Adipocyte (in vitro differentiated cells): Measurements from ENCODE around the gene SHC3.

Experiments
- DNase-seq: peaks from one replicate; pipeline ENCODE4 v3.0.0-alpha.2; 2015; ENCODE audit warnings: low read depth
- H3K27me3 ChIP-seq: replicated peaks from 2 replicates; pipeline ENCODE4 v1.7.0; 2013; ENCODE audit warnings: mild to moderate bottlenecking, low read length, moderate library complexity; ENCODE audit not compliant: control insufficient read depth, insufficient read depth
- H3K36me3 ChIP-seq: 2 replicates; pipeline ENCODE4 v1.7.0; 2013; ENCODE audit warnings: low read length, mild to moderate bottlenecking, moderate library complexity; ENCODE audit not compliant: control insufficient read depth, insufficient read depth, severe bottlenecking
- H3K4me1 ChIP-seq: 2 replicates; pipeline ENCODE4 v1.7.0; 2013; ENCODE audit warnings: mild to moderate bottlenecking, low read length, moderate library complexity; ENCODE audit not compliant: control insufficient read depth, insufficient read depth
- H3K4me3 ChIP-seq: 2 replicates; pipeline ENCODE4 v1.7.0; 2013; ENCODE audit warnings: mild to moderate bottlenecking, low read length, moderate library complexity
- H3K9ac ChIP-seq: 2 replicates; pipeline ENCODE4 v1.7.0; 2013; ENCODE audit warnings: mild to moderate bottlenecking, low read length, moderate library complexity
- H3K9me3 ChIP-seq: 2 replicates; pipeline ENCODE4 v1.7.0; 2013; ENCODE audit warnings: mild to moderate bottlenecking, low read length, moderate library complexity; ENCODE audit not compliant: control insufficient read depth

SHC3 gene

GRCh38 chr9:89122949-89123348, 55.7 kb downstream of the SHC3 start:
- peaks cover 18% of the 10 kb centered on the region for H3K9me3 ChIP-seq
- peak; percentile 91 for DNase-seq
- peaks cover 12% of the 10 kb centered on the region for H3K4me1 ChIP-seq
- no peak overlapping the region for H3K4me3 ChIP-seq
- no peaks in the 10 kb centered on the region for H3K36me3 ChIP-seq
- H3K27me3 ChIP-seq, result no peaks in the 10 kb centered on the region
- H3K9ac ChIP-seq, result no peak overlapping the region

GRCh38 chr9:89120704-89121103, 57.9 kb downstream of the SHC3 start:
- peaks cover 12% of the 10 kb centered on the region for H3K4me1 ChIP-seq
- H3K9ac ChIP-seq, result no peak overlapping the region
- no peak overlapping the region for H3K4me3 ChIP-seq
- DNase-seq, result no peak
- no peaks in the 10 kb centered on the region for H3K27me3 ChIP-seq
- no peaks in the 10 kb centered on the region for H3K36me3 ChIP-seq
- H3K9me3 ChIP-seq, result peaks cover 10% of the 10 kb centered on the region

- H3K4me3 ChIP-seq, result no peak overlapping the region
- no peaks in the 10 kb centered on the region for H3K27me3 ChIP-seq
- no peak for DNase-seq
- H3K9ac ChIP-seq, result no peak overlapping the region
- peaks cover 10% of the 10 kb centered on the region for H3K9me3 ChIP-seq
- H3K4me1 ChIP-seq, result peaks cover 4% of the 10 kb centered on the region
- H3K36me3 ChIP-seq, result no peaks in the 10 kb centered on the region
Measured at GRCh38 chr9:89116805-89117192, 61.8 kb downstream of the SHC3 start.

- Histone ChIP-seq H3K9ac (no peak overlapping the region), H3K4me3 (no peak overlapping the region), H3K36me3 (no peaks in the 10 kb centered on the region), H3K4me1 (peaks cover 4% of the 10 kb centered on the region), H3K9me3 (peaks cover 11% of the 10 kb centered on the region), H3K27me3 (no peaks in the 10 kb centered on the region)
- DNase-seq, result peak; percentile 29
Measured at GRCh38 chr9:89116064-89116804, 62.4 kb downstream of the SHC3 start.

GRCh38 chr9:89115426-89115825, 63.2 kb downstream of the SHC3 start:
- Histone ChIP-seq H3K27me3 (no peaks in the 10 kb centered on the region), H3K4me3 (no peak overlapping the region), H3K36me3 (no peaks in the 10 kb centered on the region), H3K4me1 (peaks cover 4% of the 10 kb centered on the region), H3K9me3 (peaks cover 19% of the 10 kb centered on the region), H3K9ac (no peak overlapping the region)
- no peak for DNase-seq

GRCh38 chr9:89114741-89115140, 63.9 kb downstream of the SHC3 start:
- H3K27me3 ChIP-seq, result no peaks in the 10 kb centered on the region
- H3K4me1 ChIP-seq, result peaks cover 4% of the 10 kb centered on the region
- no peak overlapping the region for H3K4me3 ChIP-seq
- H3K9me3 ChIP-seq, result peaks cover 26% of the 10 kb centered on the region
- DNase-seq, result no peak
- no peak overlapping the region for H3K9ac ChIP-seq
- no peaks in the 10 kb centered on the region for H3K36me3 ChIP-seq

- peaks cover 23% of the 10 kb centered on the region for H3K9me3 ChIP-seq
- peaks cover 4% of the 10 kb centered on the region for H3K4me1 ChIP-seq
- H3K36me3 ChIP-seq, result no peaks in the 10 kb centered on the region
- no peak for DNase-seq
- H3K27me3 ChIP-seq, result no peaks in the 10 kb centered on the region
- H3K4me3 ChIP-seq, result no peak overlapping the region
- H3K9ac ChIP-seq, result no peak overlapping the region
Measured at GRCh38 chr9:89113851-89114250, 64.8 kb downstream of the SHC3 start.

- Histone ChIP-seq H3K4me1 (no peaks in the 10 kb centered on the region), H3K27me3 (no peaks in the 10 kb centered on the region), H3K36me3 (no peaks in the 10 kb centered on the region), H3K9me3 (peaks cover 20% of the 10 kb centered on the region), H3K4me3 (no peak overlapping the region), H3K9ac (no peak overlapping the region)
- DNase-seq, result no peak
Measured at GRCh38 chr9:89112243-89112642, 66.4 kb downstream of the SHC3 start.

- DNase-seq, result no peak
Measured at GRCh38 chr9:89109666-89110065, 69.0 kb downstream of the SHC3 start.

GRCh38 chr9:89107406-89107805, 71.2 kb downstream of the SHC3 start:
- Histone ChIP-seq H3K4me1 (no peaks in the 10 kb centered on the region), H3K4me3 (no peak overlapping the region), H3K9ac (no peak overlapping the region), H3K9me3 (peaks cover 20% of the 10 kb centered on the region), H3K36me3 (no peaks in the 10 kb centered on the region), H3K27me3 (no peaks in the 10 kb centered on the region)
- no peak for DNase-seq

More at GRCh38 chr9:89109666-89110065, 69.0 kb downstream of the SHC3 start:
- H3K4me3 ChIP-seq, result no peak overlapping the region
- no peaks in the 10 kb centered on the region for H3K27me3 ChIP-seq
- peaks cover 20% of the 10 kb centered on the region for H3K9me3 ChIP-seq
- no peaks in the 10 kb centered on the region for H3K4me1 ChIP-seq
- no peaks in the 10 kb centered on the region for H3K36me3 ChIP-seq
- H3K9ac ChIP-seq, result no peak overlapping the region

GRCh38 chr9:89106224-89106851, 72.3 kb downstream of the SHC3 start:
- Histone ChIP-seq H3K4me1 (no peaks in the 10 kb centered on the region), H3K9ac (no peak overlapping the region), H3K4me3 (no peak overlapping the region), H3K9me3 (peaks cover 20% of the 10 kb centered on the region), H3K27me3 (no peaks in the 10 kb centered on the region), H3K36me3 (no peaks in the 10 kb centered on the region)
- DNase-seq, result no peak
